IPS-18c (cell line): ENCODE data around the gene PVR.
"Not testable (repeated sequence)": the region's sequence is repeated elsewhere in the genome, so short reads cannot be mapped to it uniquely, and the experiment has no call there.

Source experiments
- H3K4me3 ChIP-seq: 2 replicates; pipeline ENCODE4 v1.7.0; 2013; ENCODE audit warnings: low read depth, mild to moderate bottlenecking, low read length, moderate library complexity; ENCODE audit not compliant: insufficient read depth
- H3K9me3 ChIP-seq: one replicate; pipeline ENCODE4 v1.6.1; 2013; ENCODE audit warnings: mild to moderate bottlenecking, low read length, moderate library complexity; ENCODE audit not compliant: control insufficient read depth, insufficient read depth

PVR gene, protein sequence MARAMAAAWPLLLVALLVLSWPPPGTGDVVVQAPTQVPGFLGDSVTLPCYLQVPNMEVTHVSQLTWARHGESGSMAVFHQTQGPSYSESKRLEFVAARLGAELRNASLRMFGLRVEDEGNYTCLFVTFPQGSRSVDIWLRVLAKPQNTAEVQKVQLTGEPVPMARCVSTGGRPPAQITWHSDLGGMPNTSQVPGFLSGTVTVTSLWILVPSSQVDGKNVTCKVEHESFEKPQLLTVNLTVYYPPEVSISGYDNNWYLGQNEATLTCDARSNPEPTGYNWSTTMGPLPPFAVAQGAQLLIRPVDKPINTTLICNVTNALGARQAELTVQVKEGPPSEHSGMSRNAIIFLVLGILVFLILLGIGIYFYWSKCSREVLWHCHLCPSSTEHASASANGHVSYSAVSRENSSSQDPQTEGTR

DNA sequence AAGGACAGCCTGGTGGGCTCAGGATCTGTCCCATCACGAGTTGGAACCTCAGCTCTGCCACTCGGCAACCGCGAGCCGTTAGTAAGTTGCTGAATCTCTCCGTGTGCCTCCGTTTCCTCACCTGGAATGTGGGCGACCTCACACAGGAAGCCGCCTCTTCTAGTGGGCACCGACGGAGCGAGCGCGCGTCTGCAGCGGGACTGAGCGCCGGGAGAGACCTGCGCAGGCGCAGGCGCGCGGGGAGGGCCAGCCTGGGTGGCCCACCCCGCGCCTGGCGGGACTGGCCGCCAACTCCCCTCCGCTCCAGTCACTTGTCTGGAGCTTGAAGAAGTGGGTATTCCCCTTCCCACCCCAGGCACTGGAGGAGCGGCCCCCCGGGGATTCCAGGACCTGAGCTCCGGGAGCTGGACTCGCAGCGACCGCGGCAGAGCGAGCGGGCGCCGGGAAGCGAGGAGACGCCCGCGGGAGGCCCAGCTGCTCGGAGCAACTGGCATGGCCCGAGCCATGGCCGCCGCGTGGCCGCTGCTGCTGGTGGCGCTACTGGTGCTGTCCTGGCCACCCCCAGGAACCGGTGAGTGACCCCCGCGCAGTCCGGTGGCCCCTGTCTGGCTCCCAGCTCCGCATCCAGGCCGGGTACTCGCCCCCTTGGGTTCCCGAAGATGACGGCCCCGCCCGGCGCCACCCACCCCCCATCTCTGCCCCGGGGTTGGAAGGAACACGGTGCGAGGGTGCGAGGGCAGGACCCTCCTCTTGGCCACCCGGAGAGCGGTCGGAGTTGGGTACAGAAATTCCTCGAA lies at the start of gene PVR:
TSS of gene PVR (plus strand) at position 306 of the 797 bp plus-strand sequence. CDS start at position 493, 187 bp downstream.
- peak within 1 kb of the TSS; percentile 82 for H3K4me3 ChIP-seq
- H3K9me3 ChIP-seq, result no peaks in the 10 kb centered on the region

DNA sequence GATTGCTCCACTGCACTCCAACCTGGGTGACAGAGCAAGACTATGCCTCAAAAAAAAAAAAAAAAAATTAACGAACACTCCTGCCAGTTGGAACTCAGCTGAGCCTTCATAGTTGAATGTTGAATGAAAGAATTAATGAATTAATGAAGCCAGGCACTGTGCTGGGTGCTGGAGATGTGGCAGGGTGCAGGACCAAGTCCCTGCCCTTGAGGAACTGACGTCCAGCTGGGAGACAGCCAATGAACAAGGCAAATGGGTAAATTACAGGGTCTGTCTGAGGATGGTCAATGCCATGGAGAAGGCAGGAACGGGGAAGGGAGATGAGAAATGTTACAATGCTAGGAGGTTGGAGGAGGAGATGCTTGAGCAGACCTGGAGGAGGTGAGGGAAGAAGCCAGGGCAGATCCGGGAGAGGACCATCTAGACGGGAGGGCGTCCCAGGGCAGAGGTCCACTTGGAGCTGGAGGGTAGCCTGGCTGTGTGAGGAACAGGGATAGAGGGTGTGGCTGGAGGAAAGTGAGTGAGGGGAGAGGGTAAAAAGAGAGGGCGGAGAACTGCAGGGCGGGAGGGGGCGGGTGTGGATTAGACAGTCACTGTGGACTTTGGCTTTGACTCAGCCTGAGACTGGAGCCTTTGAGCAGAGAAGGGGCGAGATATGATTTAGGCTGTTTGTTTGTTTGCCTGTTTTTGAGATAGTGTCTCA lies 47.1 kb upstream of the PVR start:
- H3K9me3 ChIP-seq, result no peaks in the 10 kb centered on the region
- no peak overlapping the region for H3K4me3 ChIP-seq

DNA sequence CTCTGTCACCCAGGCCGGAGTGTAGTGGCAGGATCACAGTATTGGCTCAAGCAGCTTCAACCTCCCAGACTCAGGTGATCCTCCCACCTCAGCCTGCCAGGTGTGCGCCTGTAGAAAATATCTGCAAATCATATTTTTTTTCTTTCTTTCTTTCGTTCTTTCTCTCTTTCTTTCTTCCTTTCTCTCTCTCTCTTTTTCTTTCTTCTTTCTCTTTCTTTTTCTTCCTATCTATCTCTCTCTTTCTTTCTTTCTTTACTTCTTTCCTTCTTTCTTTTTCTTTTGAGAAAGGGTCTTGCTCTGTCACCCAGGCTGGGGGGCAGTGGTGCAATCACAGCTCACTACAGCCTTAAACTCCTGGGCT lies 46.6 kb upstream of the PVR start:
- Histone ChIP-seq H3K4me3 (no peak overlapping the region), H3K9me3 (no peaks in the 10 kb centered on the region)

DNA sequence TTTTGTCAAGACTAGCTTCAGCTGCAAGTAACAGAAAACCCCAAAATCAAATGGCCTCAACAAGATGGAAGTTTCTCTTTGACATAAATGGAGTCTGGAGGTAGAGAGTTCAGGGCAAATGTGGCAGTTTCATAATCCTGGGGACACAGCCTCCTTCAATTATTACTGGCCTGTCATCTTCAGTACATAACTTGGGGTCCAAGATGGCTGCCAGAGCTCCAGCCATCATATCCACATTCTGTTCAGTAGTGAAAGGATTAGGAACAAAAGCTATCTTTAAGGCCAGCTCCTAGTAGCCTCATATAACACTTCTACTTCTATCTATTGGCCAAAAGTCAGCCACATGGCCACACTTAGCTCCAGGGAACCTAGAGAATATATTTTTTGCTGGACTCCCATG lies 45.4 kb upstream of the PVR start:
- H3K9me3 ChIP-seq, result no peaks in the 10 kb centered on the region
- H3K4me3 ChIP-seq, result no peak overlapping the region

DNA sequence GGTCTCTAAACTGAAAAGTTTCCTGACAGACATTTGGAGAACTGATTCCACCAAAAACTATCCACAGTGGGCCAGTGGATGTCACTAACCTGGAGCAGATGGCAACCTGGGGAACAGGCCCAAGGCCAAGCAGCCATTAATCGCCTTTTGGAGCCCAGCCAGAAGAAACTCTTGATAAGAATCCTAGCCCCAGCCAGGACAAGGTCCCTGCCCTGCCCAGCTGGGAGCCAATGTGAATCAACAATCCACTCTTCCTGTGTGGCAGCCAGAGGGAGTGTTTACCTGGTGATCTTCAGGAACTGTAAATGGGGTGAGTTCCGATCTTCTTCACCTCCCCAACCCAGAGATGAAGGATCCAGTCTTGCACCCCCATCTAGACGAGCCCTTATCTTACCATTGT lies 44.8 kb upstream of the PVR start:
- Histone ChIP-seq H3K4me3 (no peak overlapping the region), H3K9me3 (no peaks in the 10 kb centered on the region)

DNA sequence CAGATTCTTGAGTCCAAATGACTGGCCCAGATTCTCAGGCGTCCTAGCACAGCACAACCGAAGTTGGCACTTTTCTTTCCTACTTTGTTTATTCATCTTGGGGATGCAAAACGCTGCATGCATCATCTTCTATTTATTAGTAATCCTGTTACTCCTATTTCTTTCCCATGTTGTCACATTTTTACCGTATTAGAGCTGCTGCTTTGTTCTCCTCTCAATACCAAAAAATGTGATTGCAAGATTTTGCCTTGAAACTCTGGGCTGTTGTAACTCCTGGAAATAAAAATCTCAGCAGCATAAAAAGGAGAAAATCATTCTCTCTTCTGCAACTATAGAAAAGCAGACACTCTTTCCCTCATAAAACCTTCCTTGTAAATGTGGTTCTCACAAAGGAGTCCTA lies 43.2 kb upstream of the PVR start:
- Histone ChIP-seq H3K4me3 (no peak overlapping the region), H3K9me3 (no peaks in the 10 kb centered on the region)

DNA sequence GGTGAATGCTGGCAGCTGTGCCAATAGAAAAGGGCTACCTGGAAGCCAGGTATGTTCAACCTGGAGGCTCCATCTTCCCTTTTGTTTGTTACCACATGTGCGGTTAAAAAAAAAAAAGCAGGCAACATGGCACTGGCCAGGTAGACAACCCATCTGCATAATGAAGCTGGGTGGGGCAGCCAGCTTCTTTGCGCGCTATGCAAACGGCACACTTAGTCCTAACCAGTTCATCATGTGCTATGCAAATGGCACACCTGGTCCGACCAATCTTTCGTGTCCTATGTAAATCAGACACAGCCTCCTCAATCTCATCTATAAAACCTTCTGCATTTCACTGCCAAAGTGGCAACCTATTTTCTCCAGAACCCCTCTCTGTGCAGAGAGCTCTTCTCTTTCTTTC lies 41.6 kb upstream of the PVR start:
- no peak overlapping the region for H3K4me3 ChIP-seq

DNA sequence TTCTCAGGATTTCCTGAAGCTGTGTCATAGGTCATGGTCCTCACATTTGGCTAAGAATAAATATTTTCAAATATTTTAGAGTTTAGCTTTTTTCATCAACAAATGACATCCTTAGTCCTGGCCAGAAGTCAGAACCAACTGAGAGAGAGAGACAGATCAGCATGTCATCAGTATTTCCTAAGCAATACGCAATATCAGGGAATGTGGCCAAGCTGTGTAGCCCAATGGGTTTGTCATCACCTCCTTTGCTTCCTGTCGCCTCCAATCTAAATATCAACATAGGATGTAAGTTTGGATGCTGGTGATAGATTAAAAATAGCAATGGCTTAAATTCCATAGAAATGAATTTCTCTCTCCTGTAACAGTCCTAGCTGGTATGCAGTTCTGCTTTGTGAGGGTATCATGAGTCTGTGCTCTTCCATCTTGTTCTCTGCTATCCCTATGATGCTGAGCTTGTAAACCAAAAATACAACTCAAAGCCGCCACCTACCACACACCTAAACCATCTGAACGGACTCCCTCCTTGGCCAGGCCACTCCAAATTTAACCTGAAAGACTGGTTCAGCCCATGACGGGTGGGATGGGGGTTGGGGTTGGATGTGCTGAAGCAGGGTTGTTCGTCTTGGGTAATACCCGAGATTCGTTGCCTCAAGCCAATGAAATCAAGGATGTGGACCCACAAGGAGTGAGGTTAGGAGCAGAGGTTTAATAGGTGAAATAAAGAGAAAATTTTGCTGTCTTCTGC lies 40.3 kb upstream of the PVR start:
- Histone ChIP-seq H3K4me3 (no peak overlapping the region), H3K9me3 (peaks cover 3% of the 10 kb centered on the region)

More for the DNA sequence above, 41.6 kb upstream of the PVR start:
- peaks cover 3% of the 10 kb centered on the region for H3K9me3 ChIP-seq

DNA sequence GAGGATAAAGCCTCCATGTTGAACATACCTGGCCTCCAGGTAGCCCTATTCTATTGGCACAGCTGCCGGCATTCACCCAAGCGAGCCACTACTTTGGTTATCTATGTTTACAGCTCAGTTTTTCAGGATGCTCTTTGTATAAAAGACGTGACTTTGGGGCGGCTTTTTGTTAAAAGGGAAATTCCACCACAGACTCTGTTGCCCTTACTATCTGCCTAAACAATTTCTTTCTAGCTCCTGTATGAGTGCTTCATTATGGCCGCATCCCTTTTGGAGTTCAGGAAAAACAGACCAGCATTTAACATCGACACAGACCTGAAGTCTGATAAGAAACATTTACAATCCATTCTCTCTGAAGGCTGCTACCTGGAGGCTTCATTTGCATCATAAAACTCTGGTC lies 39.5 kb upstream of the PVR start:
- no peak overlapping the region for H3K4me3 ChIP-seq

DNA sequence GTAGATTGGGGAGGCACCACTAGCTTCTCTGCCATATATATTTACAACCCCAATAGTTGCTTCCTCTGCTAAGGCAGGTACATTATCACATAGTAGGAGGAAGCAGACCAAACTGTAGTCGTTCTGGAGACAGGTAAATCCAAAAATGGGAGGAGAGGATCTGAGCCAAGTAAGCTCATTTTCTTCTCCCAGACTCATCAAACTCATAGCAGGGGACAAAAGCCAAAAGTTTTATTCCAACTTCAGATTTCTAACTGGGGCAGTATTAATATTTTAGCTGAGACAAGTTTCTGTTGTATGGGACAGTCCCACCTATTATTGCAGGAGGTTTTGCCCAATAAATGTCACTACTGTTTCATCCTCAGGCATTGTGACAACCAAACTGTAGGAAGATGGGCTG lies 38.2 kb upstream of the PVR start:
- Histone ChIP-seq H3K9me3 (peaks cover 3% of the 10 kb centered on the region), H3K4me3 (no peak overlapping the region)

More for the DNA sequence above, 39.5 kb upstream of the PVR start:
- peaks cover 3% of the 10 kb centered on the region for H3K9me3 ChIP-seq

DNA sequence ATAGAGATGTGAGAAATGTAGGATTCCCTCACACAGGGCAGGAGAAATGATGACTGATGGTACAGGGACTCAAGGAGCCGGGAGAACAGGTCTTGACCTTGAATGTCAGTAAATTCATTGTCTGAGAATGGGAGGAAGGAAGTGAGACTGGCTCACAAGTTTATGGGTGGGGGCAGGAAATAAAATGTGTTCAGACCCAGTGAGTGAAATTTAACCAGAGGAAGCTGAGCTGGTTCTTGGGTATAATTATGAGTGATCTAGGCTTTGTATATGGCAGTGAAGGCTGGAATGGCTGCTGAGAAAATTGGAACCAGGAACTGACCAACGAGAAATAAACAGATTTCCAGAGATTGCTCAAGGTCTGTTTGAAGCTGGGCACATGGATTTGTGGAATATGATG lies 36.7 kb upstream of the PVR start:
- Histone ChIP-seq H3K4me3 (no peak overlapping the region), H3K9me3 (peaks cover 3% of the 10 kb centered on the region)

DNA sequence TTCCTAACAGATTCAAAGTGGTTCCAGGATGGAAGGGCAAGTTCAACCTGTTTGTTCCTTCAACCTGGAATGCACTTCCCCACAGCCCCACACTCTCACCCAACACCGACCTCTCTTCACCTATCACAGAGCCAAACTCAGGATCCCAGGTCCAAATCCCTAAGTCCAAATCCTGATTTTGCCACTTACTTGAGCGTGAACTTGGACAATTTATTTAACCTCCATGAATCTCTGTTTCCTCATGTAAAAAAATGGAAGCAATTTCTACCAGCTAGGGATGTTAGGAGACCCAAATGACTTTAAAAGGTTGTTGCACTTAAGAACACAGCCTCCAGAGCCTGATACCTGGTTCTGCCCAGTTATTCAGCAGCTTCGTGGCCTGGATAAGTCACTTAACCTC lies 35.8 kb upstream of the PVR start:
- Histone ChIP-seq H3K9me3 (peaks cover 3% of the 10 kb centered on the region), H3K4me3 (no peak overlapping the region)

DNA sequence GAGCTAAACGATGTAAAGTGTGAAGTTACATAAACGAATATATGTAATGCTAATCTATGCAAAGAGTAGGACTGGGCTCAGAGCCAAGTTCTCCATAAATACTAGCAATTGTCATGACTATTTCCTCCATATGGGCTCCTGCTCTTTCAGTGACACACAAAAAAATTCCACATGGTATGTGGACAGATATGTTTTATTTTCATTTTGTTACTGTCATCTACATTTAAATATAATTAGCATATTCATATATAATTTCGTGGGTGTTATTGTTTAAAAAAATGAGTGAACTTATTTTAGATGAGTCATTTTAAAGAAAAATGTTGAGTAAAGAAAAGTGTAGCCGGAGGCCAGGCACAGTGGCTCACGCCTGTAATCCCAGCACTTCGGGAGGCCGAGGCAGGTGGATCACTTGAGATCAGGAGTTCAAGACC lies 35.3 kb upstream of the PVR start:
- peaks cover 3% of the 10 kb centered on the region for H3K9me3 ChIP-seq
- H3K4me3 ChIP-seq, result no peak overlapping the region

DNA sequence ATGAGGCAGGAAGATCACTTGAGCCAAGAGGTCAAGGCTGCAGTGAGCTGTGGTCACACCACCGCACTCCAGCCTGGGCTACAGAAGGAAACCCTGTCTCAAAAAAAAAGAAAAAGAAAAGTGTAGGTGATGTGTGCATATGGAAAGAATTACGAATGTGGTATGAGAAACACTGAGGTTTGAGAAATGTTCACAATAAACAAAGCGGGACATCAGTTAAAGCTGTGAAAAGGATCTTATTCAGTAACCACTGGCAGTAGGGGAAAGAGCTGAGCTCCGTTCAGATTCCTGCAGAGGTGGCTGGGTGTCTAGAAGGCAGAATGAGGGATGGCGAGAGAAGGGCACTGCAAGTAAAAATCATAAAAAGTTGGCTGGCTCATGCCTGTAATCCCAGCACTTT lies 34.5 kb upstream of the PVR start:
- Histone ChIP-seq H3K9me3 (peaks cover 3% of the 10 kb centered on the region), H3K4me3 (no peak overlapping the region)

DNA sequence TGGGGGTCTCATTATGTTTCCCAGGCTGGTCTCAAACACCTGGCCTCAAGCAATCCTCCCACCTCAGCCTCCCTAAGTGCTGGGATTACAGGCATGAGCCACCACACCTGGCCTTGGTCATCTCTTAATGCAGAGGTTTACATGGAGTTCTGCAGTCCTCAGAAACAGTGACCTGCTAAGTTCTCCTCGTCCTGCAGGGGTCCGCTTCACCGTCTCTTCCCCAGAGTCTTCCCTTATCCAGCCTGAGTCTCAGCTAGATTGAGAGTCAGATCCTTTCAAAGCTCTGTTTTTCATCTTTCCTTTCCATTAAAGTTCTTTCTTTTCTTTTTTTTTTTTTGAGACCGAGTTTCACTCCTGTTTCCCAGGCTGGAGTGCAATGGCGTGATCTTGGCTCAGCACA lies 33.2 kb upstream of the PVR start:
- not testable (repeated sequence) for H3K9me3 ChIP-seq, H3K4me3 ChIP-seq

DNA sequence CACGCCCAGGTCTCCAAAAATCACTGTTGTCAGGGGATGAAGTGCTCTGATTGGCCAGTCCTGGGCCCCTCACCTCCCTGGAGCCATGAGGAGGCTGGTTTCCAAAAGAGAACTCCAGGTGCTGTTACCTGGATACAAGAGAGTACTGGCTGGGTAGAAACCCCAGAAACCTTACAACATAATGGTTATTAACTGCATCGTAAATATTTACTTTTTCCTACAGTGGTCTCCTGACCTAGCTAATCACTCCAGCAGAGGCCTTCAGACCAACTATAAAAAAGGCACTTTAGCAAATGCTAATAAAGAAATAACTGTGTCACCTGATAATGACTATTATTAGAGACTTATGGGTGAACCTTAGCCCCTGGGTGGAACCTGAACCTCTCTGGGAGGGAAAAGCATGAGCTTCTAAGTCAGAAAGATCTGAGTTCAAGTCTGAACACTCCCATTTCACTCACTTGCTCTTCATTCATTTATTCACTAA lies 31.9 kb upstream of the PVR start:
- H3K9me3 ChIP-seq, result no peaks in the 10 kb centered on the region
- H3K4me3 ChIP-seq, result no peak overlapping the region
